ENCODE measurements around the gene VRK1.

VRK1 gene

DNA sequence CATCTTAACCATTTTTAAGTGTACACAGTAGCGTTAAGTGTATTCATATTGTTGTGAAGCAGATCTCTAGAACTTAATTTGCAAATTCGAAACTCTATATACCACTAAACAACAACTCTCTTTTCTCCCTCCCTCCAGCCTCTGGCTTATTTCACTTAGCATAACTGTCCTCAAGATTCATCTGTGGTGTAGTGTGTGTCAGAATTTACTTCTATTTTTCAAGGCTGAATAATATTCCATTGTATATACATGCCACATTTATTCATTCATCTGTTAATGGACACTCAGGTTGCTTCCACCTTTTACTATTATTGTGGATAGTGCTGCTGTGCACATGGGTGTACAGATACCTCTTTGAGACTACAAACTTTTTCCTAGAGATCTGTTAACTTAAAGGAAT lies 26.5 kb downstream of the VRK1 start:
- no peaks in the 10 kb centered on the region for H3K9me3 ChIP-seq (ENCODE audit: control insufficient read depth, insufficient read depth, low read length)
- H3K36me3 ChIP-seq (ENCODE audit: insufficient read depth, low read length) = no peaks in the 10 kb centered on the region
- H3K4me1 ChIP-seq (ENCODE audit: insufficient read depth, low read length) = 0 out of 2 replicates have a peak, but pooled peaks cover 7% of the 10 kb centered on the region
- no peak overlapping the region for H3K9ac ChIP-seq (ENCODE audit: low read depth, low read length)

DNA sequence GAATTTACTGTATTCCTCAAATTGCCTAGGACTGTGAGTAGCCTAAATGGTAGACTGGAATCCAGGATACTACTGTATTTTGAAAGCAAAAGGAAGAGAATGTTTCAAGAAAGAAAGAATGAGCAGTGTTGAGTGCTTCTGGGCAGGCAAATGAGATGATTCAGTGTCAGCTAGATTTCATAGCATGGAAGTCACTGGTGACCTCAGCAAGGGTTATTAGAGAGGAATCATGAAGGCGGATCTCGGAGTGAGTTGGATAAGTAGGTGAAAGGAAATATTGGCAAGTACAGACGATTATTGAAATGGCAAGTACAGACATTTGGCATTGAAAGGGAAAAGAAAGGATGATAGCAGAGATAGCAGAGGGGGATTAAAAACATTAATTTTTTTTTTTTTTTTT lies 27.1 kb downstream of the VRK1 start:
- H3K36me3 ChIP-seq (ENCODE audit: insufficient read depth, low read length) = no peaks in the 10 kb centered on the region
- H3K9ac ChIP-seq (ENCODE audit: low read depth, low read length) = no peak overlapping the region
- 0 out of 2 replicates have a peak, but pooled peaks cover 7% of the 10 kb centered on the region for H3K4me1 ChIP-seq (ENCODE audit: insufficient read depth, low read length)
- no peaks in the 10 kb centered on the region for H3K9me3 ChIP-seq (ENCODE audit: control insufficient read depth, insufficient read depth, low read length)

DNA sequence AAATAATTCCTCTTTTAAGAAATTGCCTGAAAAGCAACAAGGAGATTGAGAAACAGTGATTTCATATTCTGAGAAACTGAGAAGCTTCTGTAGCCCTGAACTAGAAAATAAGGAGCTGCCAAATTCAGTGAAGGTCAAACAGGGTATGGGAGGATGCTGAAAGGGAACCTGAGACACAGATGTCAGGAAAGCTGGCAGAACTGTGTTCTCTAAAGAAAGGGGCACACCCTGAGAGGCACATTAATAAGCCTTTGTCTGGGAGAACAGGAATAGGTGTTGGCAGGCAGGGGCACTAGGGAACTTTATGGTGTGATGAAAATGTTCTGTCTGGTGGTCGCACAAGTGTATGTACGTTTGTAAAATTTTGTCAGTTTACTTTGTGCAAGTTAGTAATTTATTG lies 29.6 kb downstream of the VRK1 start:
- Histone ChIP-seq H3K9ac (ENCODE audit: low read depth, low read length) (no peak overlapping the region), H3K4me1 (ENCODE audit: insufficient read depth, low read length) (no peaks in the 10 kb centered on the region), H3K36me3 (ENCODE audit: insufficient read depth, low read length) (no peaks in the 10 kb centered on the region), H3K9me3 (ENCODE audit: control insufficient read depth, insufficient read depth, low read length) (no peaks in the 10 kb centered on the region)

DNA sequence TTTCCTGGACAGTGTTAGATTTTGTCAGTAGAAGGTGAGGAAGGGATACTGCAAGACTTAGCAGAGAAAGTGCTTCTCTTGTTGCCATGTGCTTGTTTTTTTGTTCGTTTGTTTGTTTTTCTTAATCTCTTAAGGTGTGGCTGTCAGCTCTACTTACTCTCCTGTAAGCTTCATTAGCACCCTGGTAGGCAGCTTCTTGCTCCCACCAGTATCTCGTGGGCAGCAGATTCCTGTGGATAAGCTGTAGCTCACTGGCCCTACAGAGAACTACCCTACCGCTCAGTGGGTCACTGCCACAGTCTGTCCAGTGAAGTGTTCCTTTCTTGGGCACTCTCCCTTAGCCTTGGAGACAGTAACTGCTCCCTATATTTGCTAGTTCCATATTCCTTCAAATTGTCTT lies 30.1 kb downstream of the VRK1 start:
- H3K36me3 ChIP-seq (ENCODE audit: insufficient read depth, low read length) = no peaks in the 10 kb centered on the region
- H3K9me3 ChIP-seq (ENCODE audit: control insufficient read depth, insufficient read depth, low read length) = no peaks in the 10 kb centered on the region

DNA sequence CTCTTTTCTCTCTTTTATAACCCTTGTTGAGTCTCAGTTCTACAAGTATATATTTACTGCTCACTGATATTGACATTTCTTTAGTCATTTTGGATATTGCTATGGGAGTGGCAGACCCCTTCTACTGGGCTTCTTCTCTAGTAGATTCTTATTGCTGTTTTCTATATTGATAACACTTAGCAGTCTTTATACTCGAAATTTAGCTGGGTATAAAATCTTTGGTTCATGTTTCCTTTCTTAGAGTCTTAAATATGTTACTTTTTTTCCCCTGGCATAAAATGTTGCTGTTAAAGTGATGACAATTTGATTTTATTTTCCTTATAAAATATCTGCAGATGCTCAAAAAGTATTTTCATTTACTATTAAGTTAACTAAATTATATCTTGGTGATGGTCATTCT lies 32.6 kb downstream of the VRK1 start:
- no peaks in the 10 kb centered on the region for H3K9me3 ChIP-seq (ENCODE audit: control insufficient read depth, insufficient read depth, low read length)
- H3K4me1 ChIP-seq (ENCODE audit: insufficient read depth, low read length) = no peaks in the 10 kb centered on the region
- H3K9ac ChIP-seq (ENCODE audit: low read depth, low read length) = no peak overlapping the region
- H3K36me3 ChIP-seq (ENCODE audit: insufficient read depth, low read length) = no peaks in the 10 kb centered on the region

More for the DNA sequence above, 30.1 kb downstream of the VRK1 start:
- Histone ChIP-seq H3K9ac (ENCODE audit: low read depth, low read length) (no peak overlapping the region), H3K4me1 (ENCODE audit: insufficient read depth, low read length) (no peaks in the 10 kb centered on the region)

DNA sequence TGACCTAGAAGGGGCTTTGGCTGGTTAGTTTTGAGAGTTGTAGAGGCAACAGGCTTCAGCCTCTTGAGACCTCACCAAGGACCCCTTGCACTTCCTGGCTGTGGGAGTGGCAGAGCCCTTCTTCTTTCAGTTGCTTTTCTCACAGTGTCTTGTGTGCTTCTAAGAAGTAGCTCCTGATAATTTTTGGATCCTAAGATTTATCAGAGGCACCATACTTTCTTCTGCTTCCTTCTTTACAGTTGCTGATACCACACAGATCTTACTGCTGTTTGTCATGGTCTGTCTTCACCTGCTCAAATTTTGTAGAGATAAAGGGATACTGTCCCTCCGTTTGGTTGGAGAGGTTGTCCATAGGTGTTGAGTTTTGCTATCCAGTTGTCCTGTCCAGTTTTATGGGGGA lies 33.8 kb downstream of the VRK1 start:
- H3K4me1 ChIP-seq (ENCODE audit: insufficient read depth, low read length) = no peaks in the 10 kb centered on the region
- H3K9ac ChIP-seq (ENCODE audit: low read depth, low read length) = no peak overlapping the region
- no peaks in the 10 kb centered on the region for H3K9me3 ChIP-seq (ENCODE audit: control insufficient read depth, insufficient read depth, low read length)
- no peaks in the 10 kb centered on the region for H3K36me3 ChIP-seq (ENCODE audit: insufficient read depth, low read length)

DNA sequence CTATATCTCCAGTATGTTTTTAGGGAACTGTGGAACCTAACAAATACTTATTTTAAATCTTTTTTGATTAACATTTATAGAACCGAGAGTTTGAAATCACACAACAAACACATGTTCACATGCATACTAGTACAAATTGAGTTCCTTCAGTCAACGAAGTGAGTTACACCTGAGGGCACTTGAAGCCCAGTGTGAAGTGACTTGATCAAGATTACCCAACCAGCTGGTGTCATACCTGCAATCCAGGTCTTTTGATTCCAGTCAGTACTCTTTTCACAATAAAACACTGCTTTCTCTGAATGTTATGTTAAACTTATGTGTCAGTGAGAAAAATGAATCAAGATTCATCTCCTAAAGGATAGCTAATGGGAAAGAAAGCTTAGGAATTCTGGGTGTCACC lies 35.2 kb downstream of the VRK1 start:
- H3K9ac ChIP-seq (ENCODE audit: low read depth, low read length) = no peak overlapping the region
- no peaks in the 10 kb centered on the region for H3K36me3 ChIP-seq (ENCODE audit: insufficient read depth, low read length)
- H3K9me3 ChIP-seq (ENCODE audit: control insufficient read depth, insufficient read depth, low read length) = no peaks in the 10 kb centered on the region
- no peaks in the 10 kb centered on the region for H3K4me1 ChIP-seq (ENCODE audit: insufficient read depth, low read length)

DNA sequence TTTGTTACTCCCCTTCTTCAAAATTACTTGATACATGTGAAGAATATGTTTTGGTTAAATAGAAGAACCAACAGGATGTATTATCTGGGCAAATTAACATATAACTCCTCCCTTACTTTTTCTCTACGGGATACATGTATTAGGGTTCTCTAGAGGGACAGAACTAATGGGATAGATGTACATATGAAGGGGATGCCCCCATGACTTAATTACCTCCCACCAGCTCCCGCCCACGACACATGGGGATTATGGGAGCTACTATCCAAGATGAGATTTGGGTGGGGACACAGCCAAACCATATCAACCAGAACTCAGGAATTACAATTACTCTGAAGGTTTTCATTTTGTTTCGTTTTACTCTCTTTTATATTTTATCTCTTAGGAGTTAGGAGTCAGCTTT lies 41.3 kb downstream of the VRK1 start:
- Histone ChIP-seq H3K9ac (ENCODE audit: low read depth, low read length) (no peak overlapping the region), H3K9me3 (ENCODE audit: control insufficient read depth, insufficient read depth, low read length) (no peaks in the 10 kb centered on the region), H3K4me1 (ENCODE audit: insufficient read depth, low read length) (no peaks in the 10 kb centered on the region), H3K36me3 (ENCODE audit: insufficient read depth, low read length) (no peaks in the 10 kb centered on the region; the same call in 1 of the 2 replicates)

DNA sequence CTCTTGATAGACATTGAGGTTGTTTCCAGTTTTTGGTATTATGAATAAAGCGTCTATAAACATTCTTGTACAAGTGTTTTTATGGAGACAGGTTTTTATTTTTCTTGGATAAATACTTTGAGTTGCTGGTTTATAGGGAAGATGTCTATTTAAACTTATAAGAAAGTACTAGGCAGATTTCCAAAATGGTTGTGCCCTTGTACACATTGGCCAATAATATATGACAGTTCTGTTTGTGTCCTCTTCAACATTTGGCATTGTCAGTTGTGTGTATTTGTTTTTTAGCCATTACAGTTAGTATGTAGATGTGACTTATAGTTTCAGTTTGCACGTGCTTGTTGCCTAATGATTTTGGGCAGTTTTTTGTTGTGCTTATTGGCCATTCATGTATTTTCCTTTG lies 42.1 kb downstream of the VRK1 start:
- H3K9ac ChIP-seq (ENCODE audit: low read depth, low read length) = no peak overlapping the region
- no peaks in the 10 kb centered on the region for H3K4me1 ChIP-seq (ENCODE audit: insufficient read depth, low read length)
- no peaks in the 10 kb centered on the region; the same call in 1 of the 2 replicates for H3K36me3 ChIP-seq (ENCODE audit: insufficient read depth, low read length)
- no peaks in the 10 kb centered on the region for H3K9me3 ChIP-seq (ENCODE audit: control insufficient read depth, insufficient read depth, low read length)

DNA sequence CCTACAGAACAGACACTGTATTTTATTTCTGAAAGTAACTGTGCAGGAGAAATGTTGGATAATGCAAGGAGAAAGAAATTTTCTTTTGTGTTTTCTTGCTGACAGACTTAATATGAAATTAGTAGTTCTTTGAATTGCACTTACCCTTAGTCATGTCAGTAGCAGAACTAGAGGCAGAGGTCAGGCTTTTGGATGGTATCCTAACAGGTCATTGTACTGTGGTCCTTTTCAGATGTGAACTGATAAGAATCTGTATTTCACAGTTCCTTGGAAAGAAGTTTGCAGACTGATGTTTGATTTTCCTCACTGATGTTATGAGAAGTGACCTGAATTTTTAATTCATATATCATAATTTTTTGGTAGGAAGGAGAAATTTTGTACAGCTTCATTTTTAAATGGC lies 46.0 kb downstream of the VRK1 start:
- Histone ChIP-seq H3K4me1 (ENCODE audit: insufficient read depth, low read length) (no peaks in the 10 kb centered on the region), H3K36me3 (ENCODE audit: insufficient read depth, low read length) (no peaks in the 10 kb centered on the region; the same call in 1 of the 2 replicates)

DNA sequence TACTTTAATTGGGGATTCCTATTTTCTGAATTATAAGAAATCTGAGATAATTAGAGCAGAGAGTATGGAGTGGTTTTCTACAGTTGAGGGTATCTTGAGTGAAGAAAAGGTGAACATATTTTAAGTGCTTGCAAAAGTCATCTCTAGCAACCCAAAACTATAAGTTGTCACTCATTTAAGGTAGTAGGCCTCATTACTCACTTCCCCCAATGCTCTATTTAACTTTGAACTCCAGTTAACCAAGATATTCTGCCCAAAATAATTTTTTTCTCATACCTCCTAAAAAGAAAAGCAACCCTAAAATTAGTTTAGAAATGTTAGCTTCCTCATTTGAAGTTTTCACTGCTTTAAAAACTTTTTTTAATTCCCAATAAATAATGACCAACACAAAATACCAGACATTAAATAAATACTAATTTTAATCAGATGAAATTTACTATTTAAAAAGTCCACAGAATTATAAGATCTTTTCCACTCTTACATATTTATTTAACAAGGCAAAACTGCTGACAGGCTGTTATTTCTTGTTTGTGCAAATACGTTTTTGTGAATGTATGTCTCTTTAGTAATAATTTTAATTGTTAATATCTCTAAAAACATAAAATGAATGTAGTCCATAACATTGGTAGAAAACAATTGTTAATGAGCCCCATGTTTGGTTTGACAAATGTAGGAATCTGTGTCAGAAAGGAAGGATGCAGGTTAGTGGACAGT lies 47.8 kb downstream of the VRK1 start:
- no peaks in the 10 kb centered on the region; the same call in 1 of the 2 replicates for H3K36me3 ChIP-seq (ENCODE audit: insufficient read depth, low read length)
- H3K9me3 ChIP-seq (ENCODE audit: control insufficient read depth, insufficient read depth, low read length) = no peaks in the 10 kb centered on the region
- H3K4me1 ChIP-seq (ENCODE audit: insufficient read depth, low read length) = no peaks in the 10 kb centered on the region
- H3K9ac ChIP-seq (ENCODE audit: low read depth, low read length) = no peak overlapping the region

More for the DNA sequence above, 46.0 kb downstream of the VRK1 start:
- H3K9me3 ChIP-seq (ENCODE audit: control insufficient read depth, insufficient read depth, low read length) = no peaks in the 10 kb centered on the region
- no peak overlapping the region for H3K9ac ChIP-seq (ENCODE audit: low read depth, low read length)

DNA sequence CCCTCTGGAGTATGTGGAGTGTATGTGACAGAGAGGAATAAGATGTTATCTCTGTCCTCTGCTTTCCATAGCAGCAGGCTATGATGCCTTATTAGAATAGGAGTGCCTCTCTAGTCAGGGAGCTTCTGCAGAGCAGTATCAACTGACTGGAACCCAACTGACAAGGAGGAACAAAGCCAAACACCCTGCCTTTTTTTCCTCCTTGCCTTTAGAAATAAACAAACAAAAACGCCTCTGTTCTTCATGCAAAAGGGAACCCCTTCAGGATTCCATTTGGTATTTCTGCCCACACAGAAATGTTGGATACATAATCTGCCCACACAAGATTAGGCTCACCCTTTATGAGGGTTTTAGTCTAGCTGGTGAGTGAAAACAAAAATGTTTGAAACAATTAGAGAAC lies 50.3 kb downstream of the VRK1 start:
- Histone ChIP-seq H3K4me1 (ENCODE audit: insufficient read depth, low read length) (no peaks in the 10 kb centered on the region), H3K36me3 (ENCODE audit: insufficient read depth, low read length) (no peaks in the 10 kb centered on the region; the same call in 1 of the 2 replicates)

DNA sequence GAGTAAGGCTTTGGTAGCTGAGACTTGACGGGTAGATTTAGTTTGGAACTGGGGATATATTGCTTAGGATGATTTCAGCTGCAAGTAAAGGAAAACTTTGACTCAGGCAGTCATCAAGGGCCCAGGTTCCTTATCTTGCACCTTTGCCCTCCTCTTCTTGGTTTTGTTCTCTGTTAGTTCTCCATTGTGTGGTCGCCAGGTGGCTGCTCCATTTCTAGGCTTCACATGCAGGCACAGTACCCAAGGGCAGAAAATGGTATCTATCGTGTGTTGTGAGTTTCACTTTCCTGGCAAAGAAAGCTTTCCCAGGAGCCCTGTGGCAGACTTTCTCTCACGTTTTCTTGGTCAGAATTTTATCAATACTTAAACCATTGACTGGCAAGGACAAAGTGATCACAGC lies 50.8 kb downstream of the VRK1 start:
- Histone ChIP-seq H3K4me1 (ENCODE audit: insufficient read depth, low read length) (no peaks in the 10 kb centered on the region), H3K9me3 (ENCODE audit: control insufficient read depth, insufficient read depth, low read length) (no peaks in the 10 kb centered on the region), H3K36me3 (ENCODE audit: insufficient read depth, low read length) (no peaks in the 10 kb centered on the region; the same call in 1 of the 2 replicates), H3K9ac (ENCODE audit: low read depth, low read length) (no peak overlapping the region)

More for the DNA sequence above, 50.3 kb downstream of the VRK1 start:
- H3K9me3 ChIP-seq (ENCODE audit: control insufficient read depth, insufficient read depth, low read length) = no peaks in the 10 kb centered on the region
- no peak overlapping the region for H3K9ac ChIP-seq (ENCODE audit: low read depth, low read length)

DNA sequence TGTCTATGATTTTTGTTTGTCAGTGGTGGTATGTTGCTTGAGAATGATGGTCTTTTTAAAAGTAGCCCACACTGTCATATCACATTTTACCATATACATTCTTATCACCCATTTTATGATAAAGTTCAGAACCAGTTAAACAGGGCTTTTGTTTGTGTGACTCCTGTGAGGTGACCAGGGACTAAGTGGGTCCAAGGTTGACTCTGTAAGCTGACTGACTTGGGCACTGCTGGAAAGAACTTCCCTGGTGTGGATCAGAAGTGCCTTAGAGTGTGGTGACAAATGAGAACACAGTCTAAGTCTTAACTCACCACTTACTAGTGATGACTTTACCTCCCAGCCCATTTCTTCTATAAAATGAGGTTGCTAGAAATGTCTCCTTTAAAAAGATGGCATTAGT lies 52.6 kb downstream of the VRK1 start:
- Histone ChIP-seq H3K9ac (ENCODE audit: low read depth, low read length) (no peak overlapping the region), H3K4me1 (ENCODE audit: insufficient read depth, low read length) (no peaks in the 10 kb centered on the region), H3K9me3 (ENCODE audit: control insufficient read depth, insufficient read depth, low read length) (no peaks in the 10 kb centered on the region), H3K36me3 (ENCODE audit: insufficient read depth, low read length) (no peaks in the 10 kb centered on the region; the same call in 1 of the 2 replicates)

DNA sequence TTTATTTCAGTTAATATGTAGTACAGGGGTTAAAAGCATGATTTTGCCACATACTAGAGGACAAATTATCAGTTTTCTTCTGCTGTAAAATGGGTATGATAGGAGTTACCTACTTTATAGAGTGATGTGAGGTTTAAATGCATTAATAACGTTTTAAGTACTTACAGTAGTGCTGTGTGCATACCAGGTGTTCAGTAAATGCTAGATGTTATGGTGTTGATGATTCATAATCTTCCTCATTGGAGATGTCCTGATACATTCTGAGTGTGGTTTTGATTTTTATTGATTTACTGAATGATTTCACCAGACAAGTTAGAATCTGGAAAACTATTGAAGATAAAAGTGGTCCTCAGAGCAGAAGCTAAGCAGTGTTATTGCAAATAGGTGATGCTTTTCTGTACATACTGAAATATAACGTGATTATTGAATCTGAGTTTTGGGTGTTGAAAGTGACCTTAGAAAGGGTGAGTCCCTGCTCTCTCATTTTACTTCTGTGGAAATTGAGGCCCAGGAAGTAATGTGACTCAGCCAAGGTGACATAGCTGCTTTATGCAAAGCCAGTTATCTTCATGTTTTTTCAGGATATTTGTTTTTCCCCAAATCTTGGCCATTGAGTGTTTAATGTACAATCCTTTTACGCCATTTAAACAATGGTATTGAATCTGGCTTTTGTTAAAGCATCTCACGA lies 54.7 kb downstream of the VRK1 start:
- Histone ChIP-seq H3K9ac (ENCODE audit: low read depth, low read length) (no peak overlapping the region), H3K36me3 (ENCODE audit: insufficient read depth, low read length) (no peaks in the 10 kb centered on the region; the same call in 1 of the 2 replicates), H3K9me3 (ENCODE audit: control insufficient read depth, insufficient read depth, low read length) (no peaks in the 10 kb centered on the region), H3K4me1 (ENCODE audit: insufficient read depth, low read length) (no peaks in the 10 kb centered on the region)

Data from ES-I3 (cell line).